WTC11 (cell line): ENCODE measurements around the gene SLC10A7.

Experiments
- CTCF ChIP-seq: fragments of 200-600 bp; IDR thresholded peaks from 2 replicates; pipeline ENCODE4 v1.8.0; 2022; ENCODE audit warnings: antibody characterized with exemption
- IRF1 ChIP-seq: sonication (generic); formaldehyde crosslinking; IDR thresholded peaks from 2 replicates; pipeline ENCODE4 v1.8.0; 2023; ENCODE audit warnings: missing genetic modification reagents
- NR3C1 ChIP-seq: sonication (generic); formaldehyde crosslinking; conservative IDR thresholded peaks from 2 replicates; pipeline ENCODE4 v1.8.1; 2023; ENCODE audit warnings: low read depth, mild to moderate bottlenecking, missing genetic modification reagents
- PREB ChIP-seq: sonication (generic); formaldehyde crosslinking; IDR thresholded peaks from 2 replicates; pipeline ENCODE4 v1.8.1; 2022; ENCODE audit warnings: mild to moderate bottlenecking, missing genetic modification reagents, moderate library complexity, borderline replicate concordance
- TEAD1 ChIP-seq: sonication (generic); formaldehyde crosslinking; IDR thresholded peaks from 2 replicates; pipeline ENCODE4 v1.8.0; 2022; ENCODE audit warnings: mild to moderate bottlenecking, missing genetic modification reagents
- ZNF121 ChIP-seq: sonication (generic); formaldehyde crosslinking; IDR thresholded peaks from 2 replicates; pipeline ENCODE4 v1.8.0; 2023; ENCODE audit warnings: missing genetic modification reagents
- TF ChIP-seq, protein P1 (sequence below): fragments of 250-450 bp; sonication (Bioruptor Pico); IDR thresholded peaks from 2 replicates; pipeline ENCODE4 v1.8.0; 2021; ENCODE audit warnings: mild to moderate bottlenecking

DNA sequence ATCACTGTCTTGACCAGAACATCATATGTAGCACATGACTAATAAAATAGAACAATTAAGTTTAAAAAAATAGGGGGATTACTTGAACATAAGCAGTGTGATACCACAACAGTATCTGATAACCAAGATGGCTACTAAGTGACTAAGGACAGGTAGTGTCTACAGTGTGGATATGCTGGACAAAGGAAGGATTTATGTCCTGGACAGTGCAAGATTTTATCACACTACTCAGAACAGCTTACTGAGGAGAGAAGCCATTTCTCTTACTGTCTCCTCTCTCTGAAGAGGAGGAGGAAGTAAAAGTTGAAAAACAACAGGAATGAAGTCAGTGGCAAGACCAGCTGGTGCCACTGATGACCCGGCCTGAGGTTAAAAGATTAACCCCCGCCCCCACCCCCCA lies 4.0 kb upstream of the SLC10A7 start:
- no peak for TF ChIP-seq ZNF121 (CRISPR knock-in tag)
- TF ChIP-seq IRF1 (CRISPR knock-in tag): no peak
- no peak for TF ChIP-seq CTCF
- no peak for TF ChIP-seq TEAD1
- no peak for TF ChIP-seq PREB (CRISPR knock-in tag)
- TF ChIP-seq, protein P1, sequence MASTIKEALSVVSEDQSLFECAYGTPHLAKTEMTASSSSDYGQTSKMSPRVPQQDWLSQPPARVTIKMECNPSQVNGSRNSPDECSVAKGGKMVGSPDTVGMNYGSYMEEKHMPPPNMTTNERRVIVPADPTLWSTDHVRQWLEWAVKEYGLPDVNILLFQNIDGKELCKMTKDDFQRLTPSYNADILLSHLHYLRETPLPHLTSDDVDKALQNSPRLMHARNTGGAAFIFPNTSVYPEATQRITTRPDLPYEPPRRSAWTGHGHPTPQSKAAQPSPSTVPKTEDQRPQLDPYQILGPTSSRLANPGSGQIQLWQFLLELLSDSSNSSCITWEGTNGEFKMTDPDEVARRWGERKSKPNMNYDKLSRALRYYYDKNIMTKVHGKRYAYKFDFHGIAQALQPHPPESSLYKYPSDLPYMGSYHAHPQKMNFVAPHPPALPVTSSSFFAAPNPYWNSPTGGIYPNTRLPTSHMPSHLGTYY (CRISPR knock-in tag): no peak
- no peak for TF ChIP-seq NR3C1 (CRISPR knock-in tag)
